T follicular helper cell (primary cell): Measurements from ENCODE around the gene SMYD1.

Experiments used
- DNase-seq: peaks from one replicate; pipeline ENCODE4 v3.0.0-alpha.2; 2020; ENCODE audit warnings: low read depth

The SMYD1 gene

DNA sequence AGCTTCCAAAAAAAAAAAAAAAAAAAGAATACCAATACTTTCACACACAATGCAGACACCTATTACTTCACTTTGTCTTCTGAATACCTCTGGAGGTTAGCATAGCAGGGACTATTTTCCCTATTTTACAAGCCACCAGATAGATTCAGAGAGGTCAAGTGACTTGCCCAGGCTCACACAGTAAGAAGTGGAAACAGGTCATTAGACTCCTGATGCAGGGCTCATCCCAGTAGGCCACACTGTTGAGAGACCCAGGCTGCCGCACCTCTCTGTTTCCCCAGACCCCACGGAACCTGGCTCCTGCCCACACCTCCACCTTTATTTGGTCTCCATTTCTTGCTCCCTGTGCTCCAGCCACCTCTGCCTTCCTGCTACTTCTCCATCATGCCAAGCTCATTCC is 19.4 kb downstream of the SMYD1 start:
- no peak for DNase-seq

DNA sequence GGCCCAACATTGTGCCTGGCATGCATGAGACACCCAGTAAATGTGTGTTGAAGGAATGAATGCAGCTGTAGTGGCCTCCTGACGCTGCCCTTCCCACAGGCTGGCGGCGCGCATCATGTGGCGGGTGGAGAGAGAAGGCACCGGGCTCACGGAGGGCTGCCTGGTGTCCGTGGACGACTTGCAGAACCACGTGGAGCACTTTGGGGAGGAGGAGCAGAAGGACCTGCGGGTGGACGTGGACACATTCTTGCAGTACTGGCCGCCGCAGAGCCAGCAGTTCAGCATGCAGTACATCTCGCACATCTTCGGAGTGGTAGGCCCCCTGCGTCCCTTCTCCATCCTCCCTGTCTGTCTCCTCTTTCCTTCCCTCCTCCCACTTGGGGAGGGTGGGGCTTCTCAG is 20.1 kb downstream of the SMYD1 start:
- no peak for DNase-seq

DNA sequence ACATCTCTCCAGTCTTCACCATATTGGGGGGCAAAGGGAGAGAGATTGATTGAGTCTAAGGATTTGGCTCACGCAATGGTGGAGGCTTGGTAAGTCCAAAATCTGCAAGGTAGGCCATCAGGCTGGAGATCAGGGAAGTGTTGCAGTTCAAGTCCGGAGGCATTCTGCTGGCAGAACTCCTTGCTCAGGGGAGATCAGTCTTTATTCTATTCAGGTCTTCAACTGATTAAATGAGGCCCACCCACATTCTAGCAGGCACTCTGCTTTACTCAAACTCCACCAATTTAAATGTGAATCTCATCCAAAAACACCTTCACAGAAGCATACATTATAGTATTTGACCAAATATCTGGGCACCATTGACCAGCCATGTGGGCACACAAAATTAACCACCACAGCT is 21.4 kb downstream of the SMYD1 start:
- no peak for DNase-seq

DNA sequence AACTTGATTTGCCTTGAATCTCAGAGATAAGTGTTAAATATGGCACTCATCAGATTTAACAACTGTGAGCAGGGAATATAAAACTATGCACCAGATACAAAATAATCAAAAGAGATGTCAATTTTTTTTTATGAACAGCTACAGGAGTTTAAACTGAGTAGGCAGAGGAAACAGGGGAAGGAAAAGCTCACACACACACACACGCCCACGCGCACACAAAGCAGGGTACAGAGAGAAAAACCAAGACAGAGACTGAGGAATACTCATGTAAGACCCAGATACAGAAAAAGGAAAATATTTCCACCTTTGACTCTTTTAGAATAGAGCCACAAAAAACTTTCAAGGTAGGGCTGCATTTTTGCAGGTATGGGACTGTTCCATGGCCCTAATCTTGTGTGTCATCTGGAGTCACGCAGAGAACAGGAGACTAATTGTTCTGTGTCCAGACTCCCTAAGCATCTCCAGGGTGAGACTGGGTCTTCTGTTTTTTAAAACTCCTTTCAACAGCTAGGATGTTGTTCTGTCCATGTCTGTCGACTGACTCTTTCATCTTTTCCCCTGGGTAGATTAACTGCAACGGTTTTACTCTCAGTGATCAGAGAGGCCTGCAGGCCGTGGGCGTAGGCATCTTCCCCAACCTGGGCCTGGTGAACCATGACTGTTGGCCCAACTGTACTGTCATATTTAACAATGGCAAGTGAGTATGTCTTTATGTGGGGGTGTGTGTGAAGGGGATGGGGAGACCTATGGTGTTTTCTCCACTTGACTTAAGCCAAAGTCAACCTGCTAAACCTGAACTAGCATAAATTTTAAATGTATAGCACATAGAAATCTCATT is 23.0 kb downstream of the SMYD1 start:
- DNase-seq = no peak

DNA sequence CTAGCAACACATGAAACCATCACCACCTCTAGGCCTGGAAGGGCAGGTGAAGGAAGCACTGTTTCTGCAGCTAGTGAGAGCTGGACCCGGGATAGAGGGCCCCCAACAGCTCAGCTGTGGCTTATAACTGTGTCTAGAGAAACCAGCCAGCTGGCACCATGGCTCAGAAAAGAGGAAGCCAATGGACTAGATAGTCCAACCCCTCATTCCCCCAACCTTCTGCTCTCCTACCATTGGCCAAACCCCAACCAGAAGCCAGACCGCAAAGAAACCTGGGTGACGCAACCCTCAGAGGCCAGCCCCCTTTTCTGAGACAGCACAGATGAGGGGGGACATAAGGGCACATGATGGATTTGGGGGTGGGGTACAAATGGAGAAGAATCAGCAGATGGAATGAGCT is 24.3 kb downstream of the SMYD1 start:
- no peak for DNase-seq

DNA sequence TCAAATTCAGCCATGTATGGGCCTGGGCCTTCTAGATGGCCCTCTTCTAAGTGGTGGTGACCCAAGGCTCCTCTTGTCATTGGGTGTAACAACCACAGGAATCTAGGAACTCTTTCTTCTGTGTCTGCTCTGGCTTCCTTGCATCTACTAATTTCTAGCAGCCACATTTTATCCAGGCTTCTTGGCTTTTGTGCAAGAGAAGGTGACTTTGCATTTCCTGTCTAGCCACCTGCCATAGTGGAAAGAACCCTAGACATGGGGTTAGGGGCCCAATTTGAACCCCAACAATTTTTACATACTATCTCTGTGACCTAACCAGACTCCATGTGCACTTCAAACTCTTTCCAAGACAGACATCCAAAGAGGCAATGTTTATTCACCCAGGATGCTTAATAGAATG is 25.1 kb downstream of the SMYD1 start:
- no peak for DNase-seq

DNA sequence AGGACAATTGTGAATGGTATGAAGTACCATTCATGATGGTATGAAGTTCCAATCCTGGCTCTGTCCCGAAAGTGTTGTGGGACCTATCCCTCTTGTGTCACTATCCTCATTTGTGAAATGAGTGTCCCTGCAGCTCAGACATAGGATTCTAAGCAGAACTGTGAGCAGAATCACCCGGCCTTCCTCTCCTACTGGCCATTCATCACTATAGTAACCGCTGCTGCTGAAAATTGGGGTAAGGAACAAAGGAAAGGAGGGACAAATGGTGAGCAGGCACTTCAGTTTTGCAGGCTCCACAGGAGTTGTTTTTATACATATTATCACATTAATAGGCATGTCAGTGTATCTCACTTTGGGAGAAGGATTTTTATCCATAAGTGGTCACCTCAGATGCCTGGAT is 27.4 kb downstream of the SMYD1 start:
- no peak for DNase-seq

DNA sequence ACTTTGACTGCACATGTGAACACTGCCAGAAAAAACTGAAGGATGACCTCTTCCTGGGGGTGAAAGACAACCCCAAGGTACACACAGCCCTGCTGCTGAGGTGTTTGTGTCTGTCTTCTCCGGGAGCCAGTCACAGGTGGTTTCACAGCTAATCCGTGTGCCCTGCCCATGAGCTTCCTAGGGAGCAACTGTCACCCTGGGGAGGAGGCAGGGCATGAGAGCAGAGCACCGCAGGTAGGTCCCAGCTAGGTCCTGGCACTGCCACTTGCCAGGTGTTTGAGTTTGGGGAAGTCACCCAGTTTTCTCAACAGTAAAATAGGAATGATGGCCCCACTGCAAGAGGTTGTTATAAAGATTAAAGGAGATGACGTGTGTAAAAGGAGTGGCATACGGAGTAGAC is 29.1 kb downstream of the SMYD1 start:
- no peak for DNase-seq

DNA sequence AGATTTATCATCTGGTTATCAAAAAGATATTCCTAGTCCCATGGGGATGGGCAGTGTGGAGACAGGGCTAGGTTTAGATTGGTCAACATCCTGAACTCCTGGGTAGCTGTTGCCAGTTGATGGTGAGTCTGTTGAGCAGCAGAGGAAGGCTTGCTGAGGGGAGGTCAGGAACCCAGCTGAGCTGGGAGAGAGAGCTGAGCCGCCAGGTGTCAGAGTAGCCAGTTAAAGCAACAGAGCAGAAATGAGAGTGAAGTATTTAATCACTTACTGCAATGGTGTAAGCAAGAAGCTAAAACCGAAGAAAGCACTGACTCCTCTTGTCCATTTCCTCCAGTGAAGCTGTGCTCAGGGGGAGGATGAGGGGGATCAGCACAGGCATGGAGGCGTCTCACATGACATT is 29.6 kb downstream of the SMYD1 start:
- DNase-seq = no peak

DNA sequence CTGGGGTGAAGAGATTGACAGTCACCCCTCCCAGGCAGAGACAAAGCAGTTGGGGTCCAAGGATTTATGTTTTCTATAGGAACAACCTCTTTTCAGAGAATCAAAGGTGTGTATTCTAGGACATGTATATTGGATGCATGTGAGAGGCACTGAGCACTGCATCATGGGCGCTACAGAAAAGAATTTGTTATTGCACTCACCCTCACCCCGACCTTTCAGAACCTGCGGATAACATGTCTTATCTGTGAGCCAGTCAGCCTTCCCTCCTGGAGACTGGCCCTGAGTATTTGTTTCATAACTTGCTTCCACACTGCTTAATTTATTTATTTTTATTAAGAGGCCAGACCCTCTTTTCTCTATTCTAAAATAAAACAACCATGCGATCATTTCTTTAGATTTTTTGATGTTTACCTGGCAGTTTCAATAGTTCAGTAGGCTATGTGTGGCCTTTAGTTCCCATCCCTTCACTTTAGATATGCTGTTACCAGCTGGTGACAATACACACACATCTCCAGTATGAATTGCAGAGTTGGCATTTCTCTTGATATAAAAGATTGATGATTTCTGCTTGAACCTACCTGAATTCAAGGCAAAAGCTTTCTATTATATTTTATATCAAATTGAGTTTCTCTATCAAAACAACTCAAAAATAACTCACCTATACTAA is 30.4 kb downstream of the SMYD1 start:
- no peak for DNase-seq

DNA sequence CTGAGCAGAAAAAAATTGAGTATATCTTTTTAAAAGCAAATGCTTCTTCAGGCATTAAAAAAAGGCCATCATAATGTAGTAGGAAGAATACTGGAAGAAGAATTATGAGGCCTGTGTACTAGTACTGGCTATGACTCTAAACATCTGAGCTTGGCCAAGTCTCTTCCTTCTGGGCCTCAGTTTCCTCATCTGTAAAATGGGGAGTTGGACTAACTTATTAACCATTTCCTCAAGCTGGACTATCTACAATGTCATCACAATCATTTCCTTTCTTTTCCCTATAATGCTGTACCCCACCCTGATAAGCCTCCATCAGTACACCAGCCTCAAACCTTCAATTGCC is 30.9 kb downstream of the SMYD1 start:
- DNase-seq = no peak

DNA sequence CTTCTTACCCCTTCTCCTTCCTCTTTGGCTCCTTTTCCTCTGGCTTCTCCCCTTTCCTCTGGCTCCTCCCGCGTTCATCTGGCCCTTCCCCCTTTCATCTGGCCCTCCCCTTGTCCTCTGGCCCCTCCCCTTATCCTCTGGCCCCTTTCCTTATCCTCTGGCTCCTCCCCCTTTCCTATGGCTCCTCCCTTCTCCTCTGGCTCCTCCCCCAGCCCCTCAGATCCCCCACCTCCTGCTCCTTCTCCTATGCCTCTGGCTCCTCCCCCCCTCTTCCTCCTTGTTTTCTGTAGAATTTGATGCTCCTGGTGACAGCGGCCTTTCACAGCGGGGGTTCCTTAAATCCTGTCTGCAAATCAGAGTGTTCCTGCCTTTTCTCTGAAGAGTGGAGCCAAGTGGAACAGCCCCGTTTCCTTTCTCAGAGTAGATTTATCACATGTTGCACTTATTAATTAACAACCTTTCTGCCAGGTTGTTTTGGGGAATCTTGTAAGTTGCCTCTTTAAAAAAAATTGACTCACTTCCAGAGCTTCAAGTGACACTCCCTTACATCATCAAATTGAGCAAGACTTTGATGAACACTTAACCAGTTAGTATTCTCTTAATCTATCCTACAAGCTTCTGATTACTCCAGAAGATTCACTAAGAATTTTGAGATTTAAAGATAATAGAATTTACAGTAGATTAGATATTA is 32.3 kb downstream of the SMYD1 start:
- DNase-seq = no peak

DNA sequence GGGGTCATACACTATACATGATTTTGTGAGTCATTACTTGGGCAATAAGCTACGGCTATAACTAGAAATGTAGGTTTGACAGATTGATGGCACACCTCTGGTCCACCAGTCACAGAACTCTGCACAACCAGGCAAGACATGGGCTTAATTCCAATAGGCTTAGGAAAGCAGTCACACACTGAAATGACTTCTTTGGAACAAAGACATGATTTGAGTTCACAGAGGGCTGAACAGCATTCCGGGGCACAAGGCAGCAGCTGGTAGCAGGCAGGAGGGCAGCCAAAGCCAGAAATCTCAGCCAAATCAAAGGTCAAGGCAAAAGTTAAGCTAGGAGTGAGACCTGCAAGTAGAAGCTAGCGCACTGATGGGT is 32.8 kb downstream of the SMYD1 start:
- DNase-seq = no peak

DNA sequence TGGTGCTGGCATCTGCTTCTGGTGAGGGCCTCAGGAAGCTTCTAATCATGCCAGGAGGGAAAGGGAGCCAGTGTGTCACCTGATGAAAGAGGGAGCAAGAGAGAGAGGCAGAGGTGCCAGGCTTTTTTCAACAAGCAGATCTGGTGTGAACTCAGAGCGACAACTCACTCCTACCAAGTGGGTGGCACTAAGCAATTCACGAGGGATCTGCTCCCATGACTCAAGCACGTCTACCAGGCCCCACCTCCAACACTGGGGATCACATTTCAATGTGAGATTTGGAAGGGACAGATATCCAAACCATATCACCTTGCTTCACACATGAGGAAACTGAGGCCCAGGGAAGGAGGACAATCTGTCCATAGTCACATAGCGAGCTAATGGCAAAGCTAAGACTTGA is 41.2 kb downstream of the SMYD1 start:
- DNase-seq = no peak

DNA sequence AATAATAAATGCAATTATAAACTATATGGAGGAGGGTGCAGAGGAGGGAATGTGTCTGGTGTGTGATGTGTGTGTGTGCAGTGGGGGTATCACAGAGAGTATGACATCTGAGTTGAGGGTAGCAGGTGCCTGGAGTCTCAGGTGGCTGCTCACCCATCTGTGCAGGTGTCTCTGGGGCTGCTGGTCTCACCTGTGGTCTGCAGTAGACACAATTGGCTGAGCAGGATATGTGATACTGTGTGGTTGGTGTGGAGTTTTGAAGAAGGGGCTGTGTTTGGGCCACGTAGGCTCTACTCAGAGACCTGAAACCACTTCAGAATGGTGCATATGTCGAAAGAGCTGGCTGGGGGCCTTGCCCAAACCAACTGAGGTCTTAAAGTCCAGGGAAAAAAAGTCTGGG is 43.2 kb downstream of the SMYD1 start:
- no peak for DNase-seq

DNA sequence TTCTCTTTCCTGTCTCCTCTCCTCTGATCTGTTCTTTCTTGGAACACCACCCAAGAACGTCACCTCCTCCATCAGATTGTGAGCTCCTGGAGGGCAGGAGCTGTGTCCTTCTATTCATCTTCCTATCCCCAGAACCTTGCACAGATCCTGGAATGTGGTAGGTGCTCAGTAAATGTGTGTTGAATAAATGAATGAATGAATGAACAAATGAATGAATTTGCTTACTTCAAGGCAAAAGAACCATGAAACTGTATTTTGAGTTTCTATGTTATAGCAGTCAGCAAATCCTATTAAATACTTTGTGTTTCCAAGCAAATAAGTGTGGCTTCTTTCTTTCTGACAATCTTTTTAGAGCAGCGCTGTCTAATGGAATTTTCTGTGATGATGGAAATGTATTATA is 45.4 kb downstream of the SMYD1 start:
- DNase-seq = no peak

DNA sequence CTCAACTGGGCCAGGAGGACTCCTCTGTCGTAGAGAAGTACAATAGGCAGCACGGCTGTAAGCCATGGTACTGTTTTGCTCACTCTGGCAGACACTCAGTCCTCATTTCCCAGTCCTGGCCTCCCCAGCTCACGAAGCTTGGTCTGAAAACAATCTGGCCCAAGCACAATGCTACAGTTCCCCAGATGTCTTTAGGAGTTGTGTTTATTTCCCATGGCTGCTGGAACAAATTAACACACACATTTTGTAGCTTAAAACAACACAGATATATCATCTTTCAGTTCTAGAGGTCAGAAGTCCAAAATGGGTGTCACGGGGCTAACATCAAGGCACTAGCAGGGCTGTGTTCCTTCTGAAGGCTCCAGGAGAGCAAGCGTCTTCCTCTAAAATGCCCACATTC is 47.3 kb downstream of the SMYD1 start:
- DNase-seq = no peak

DNA sequence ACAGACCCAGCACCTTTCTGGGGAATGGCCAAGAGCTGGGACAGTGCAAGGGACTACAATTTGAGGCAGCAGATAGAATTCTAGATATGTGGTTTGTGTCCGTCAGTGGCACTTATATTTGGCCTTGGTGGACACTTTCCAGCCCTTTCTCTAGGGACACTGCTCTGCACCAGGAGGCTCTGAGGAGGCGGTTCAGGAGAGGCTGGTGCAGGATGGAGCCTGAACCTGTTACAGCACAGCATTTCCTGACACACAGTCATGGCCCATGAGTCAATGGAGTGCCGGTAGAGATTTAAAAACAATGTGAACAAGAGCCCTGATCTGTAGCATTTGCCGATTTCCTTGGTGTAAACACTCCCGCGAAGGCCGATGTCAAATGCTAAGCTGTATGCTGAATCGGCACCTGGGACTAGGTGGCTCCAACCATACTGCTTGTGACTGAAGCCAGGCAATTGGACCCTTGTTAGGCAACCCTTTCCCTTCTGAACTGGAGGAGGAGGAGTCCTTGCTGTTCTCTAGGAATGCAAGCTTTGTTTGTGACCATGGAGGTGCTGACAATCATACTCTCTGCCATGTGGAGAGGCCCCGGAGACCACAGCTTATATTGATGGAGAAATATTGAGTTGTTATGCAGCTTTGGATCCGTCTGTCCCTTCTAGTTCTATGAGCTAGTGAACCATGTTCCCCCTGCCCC is 48.3 kb downstream of the SMYD1 start:
- no peak for DNase-seq

DNA sequence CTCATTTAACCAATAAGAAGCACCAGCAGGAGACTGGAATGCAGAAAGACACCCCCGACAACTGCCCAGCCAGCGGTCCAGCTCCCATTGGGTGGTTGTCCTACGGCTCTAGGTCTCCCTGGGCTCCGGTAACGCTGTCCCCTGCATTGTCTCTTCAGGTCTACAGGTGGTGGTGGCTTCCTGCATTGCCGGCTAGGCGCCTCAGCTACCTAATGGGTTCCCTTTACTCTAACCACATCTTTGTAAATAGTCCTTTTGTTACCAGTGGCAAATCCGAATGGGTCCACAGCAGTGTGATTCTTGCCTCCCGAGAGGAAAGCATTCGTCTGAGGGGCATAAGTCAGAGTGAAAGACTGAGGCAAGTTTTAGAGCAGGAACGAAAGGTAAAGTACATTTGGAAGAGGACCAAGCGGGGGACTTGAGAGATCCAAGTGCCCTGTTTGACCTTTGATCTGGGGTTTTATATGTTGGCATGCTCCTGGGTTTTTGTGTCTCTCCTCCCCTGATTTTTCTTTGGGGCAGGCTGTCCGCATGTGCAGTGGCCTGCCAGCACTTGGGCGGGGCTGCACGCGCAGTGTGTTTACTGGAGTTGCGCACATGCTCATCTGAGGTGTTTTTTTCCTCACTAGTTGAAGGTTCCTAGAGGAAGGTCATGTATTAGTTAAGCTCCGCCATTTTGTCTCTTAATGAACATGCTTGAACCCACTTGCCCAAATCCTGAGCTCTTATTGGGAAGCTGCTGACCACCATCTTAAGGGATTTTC is 49.2 kb downstream of the SMYD1 start:
- DNase-seq = no peak

DNA sequence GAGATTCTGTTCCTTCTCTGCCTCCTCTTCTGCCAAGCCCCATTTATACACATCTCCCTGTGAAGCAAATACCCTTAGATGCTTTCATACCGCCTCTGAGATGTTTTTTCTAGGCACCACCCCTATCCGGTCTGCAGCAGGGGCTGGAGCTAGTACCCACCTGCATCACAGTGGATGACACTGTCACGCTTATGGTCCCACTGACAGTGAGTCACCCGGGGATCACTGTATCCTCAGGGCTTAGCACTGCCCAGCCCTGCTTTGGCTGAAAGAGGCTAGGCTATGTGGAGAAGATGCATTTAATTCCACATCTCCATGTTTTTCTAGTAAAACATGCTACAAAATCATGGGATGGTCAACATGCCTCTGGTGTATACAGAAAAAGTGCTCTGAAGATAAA is 50.3 kb downstream of the SMYD1 start:
- no peak for DNase-seq

DNA sequence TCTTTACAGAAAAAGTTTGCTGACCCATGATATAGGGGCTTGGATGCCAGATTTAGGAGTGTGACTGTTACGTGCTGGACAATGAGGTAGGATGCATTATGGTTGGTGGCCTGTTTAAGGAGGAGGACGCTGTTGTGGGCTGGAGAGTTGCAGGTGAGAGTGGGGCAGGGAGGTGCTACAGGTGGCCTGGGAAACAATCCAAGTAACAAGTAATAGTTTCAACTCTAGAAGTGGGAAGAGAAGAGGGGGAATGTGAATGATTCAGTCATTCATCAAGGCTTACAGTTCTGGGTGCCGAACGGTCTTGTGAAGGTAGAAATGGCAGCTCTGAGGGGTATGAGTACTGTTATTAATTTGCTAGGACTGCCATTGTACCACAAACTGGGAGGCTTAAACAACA is 54.1 kb downstream of the SMYD1 start:
- no peak for DNase-seq
